ENCODE data around the gene ORC2.
"Not testable (repeated sequence)": the region's sequence is repeated elsewhere in the genome, so short reads cannot be mapped to it uniquely, and the experiment has no call there.

ORC2 gene

GRCh38 chr2:200963124-200963917, at the start of gene ORC2:
Gene ORC2, minus strand, starts transcription at chr2:200963660. Its CDS starts 5,537 bp downstream, at chr2:200958123.
- DNase-seq (ENCODE audit: low spot score), result peak; percentile 97

- DNase-seq (ENCODE audit: low spot score), result no peak
Measured at GRCh38 chr2:201008296-201008829, 44.9 kb upstream of the ORC2 start.

GRCh38 chr2:201007584-201007998, 44.1 kb upstream of the ORC2 start:
- DNase-seq (ENCODE audit: low spot score), result no peak

GRCh38 chr2:201006704-201007103, 43.2 kb upstream of the ORC2 start:
- no peak for DNase-seq (ENCODE audit: low spot score)

- no peak for DNase-seq (ENCODE audit: low spot score)
Measured at GRCh38 chr2:201004370-201004769, 40.9 kb upstream of the ORC2 start.

GRCh38 chr2:200993097-200993496, 29.6 kb upstream of the ORC2 start:
- DNase-seq (ENCODE audit: low spot score), result no peak

GRCh38 chr2:200987137-200987536, 23.7 kb upstream of the ORC2 start:
- DNase-seq (ENCODE audit: low spot score), result no peak

- DNase-seq (ENCODE audit: low spot score), result no peak
Measured at GRCh38 chr2:200985799-200986198, 22.3 kb upstream of the ORC2 start.

GRCh38 chr2:200976710-200977109, 13.2 kb upstream of the ORC2 start:
- DNase-seq (ENCODE audit: low spot score), result no peak

GRCh38 chr2:200975672-200976071, 12.2 kb upstream of the ORC2 start:
- DNase-seq (ENCODE audit: low spot score), result no peak

- not testable (repeated sequence) for DNase-seq (ENCODE audit: low spot score)
Measured at GRCh38 chr2:200970057-200970456, 6.6 kb upstream of the ORC2 start.

GRCh38 chr2:200968735-200969134, 5.3 kb upstream of the ORC2 start:
- DNase-seq (ENCODE audit: low spot score), result no peak

- DNase-seq (ENCODE audit: low spot score), result peak; percentile 78
Measured at GRCh38 chr2:200968162-200968561, 4.7 kb upstream of the ORC2 start.

GRCh38 chr2:200966770-200967169, 3.3 kb upstream of the ORC2 start:
- DNase-seq (ENCODE audit: low spot score), result peak; percentile 76

- DNase-seq (ENCODE audit: low spot score), result no peak
Measured at GRCh38 chr2:200964498-200964897, 1.0 kb upstream of the ORC2 start.

- not testable (repeated sequence) for DNase-seq (ENCODE audit: low spot score)
Measured at GRCh38 chr2:200963918-200964252, 425 bp upstream of the ORC2 start.

GRCh38 chr2:200962811-200963123, 693 bp downstream of the ORC2 start:
- no peak for DNase-seq (ENCODE audit: low spot score)

GRCh38 chr2:200961674-200962073, 1.8 kb downstream of the ORC2 start:
- no peak for DNase-seq (ENCODE audit: low spot score)

- DNase-seq (ENCODE audit: low spot score), result no peak
Measured at GRCh38 chr2:200950378-200950777, 13.1 kb downstream of the ORC2 start.

- DNase-seq (ENCODE audit: low spot score), result no peak
Measured at GRCh38 chr2:200945395-200945729, 18.1 kb downstream of the ORC2 start.

- peak; percentile 65 for DNase-seq (ENCODE audit: low spot score)
Measured at GRCh38 chr2:200944467-200945394, 18.7 kb downstream of the ORC2 start.

GRCh38 chr2:200943527-200944105, 19.8 kb downstream of the ORC2 start:
- no peak for DNase-seq (ENCODE audit: low spot score)

GRCh38 chr2:200939832-200940231, 23.6 kb downstream of the ORC2 start:
- no peak for DNase-seq (ENCODE audit: low spot score)

All from COLO829 (cell line).